GM18502 (cell line): ENCODE results near the gene P2RX5.
"Not testable (repeated sequence)": the region's sequence is repeated elsewhere in the genome, so short reads cannot be mapped to it uniquely, and the experiment has no call there.

Source experiments
- ATAC-seq: cut with Tn5 transposase; IDR thresholded peaks from one replicate; pipeline ENCODE4 v1.9.1; 2021; ENCODE audit warnings: mild to moderate bottlenecking; ENCODE audit not compliant: unreplicated experiment, poor library complexity

P2RX5 gene

GRCh38 chr17:3715296-3715695 lies 19.3 kb upstream of the P2RX5 start:
- no peak for ATAC-seq

GRCh38 chr17:3712811-3713463 lies 17.0 kb upstream of the P2RX5 start:
- no peak for ATAC-seq

GRCh38 chr17:3710951-3711383 lies 15.0 kb upstream of the P2RX5 start:
- ATAC-seq = peak; percentile 93

- ATAC-seq = no peak
These were observed 12.4 kb upstream of the P2RX5 start for GRCh38 chr17:3708366-3708765.

- not testable (repeated sequence) for ATAC-seq
These were observed 9.7 kb upstream of the P2RX5 start for GRCh38 chr17:3705718-3705984.

- ATAC-seq = no peak
These were observed 9.2 kb upstream of the P2RX5 start for GRCh38 chr17:3704931-3705717.

GRCh38 chr17:3702041-3702539 lies 6.1 kb upstream of the P2RX5 start:
- ATAC-seq = not testable (repeated sequence)

GRCh38 chr17:3699951-3700350 lies 4.0 kb upstream of the P2RX5 start:
- ATAC-seq = no peak

GRCh38 chr17:3698139-3698538 lies 2.2 kb upstream of the P2RX5 start:
- no peak for ATAC-seq

- ATAC-seq = no peak
These were observed 1.1 kb upstream of the P2RX5 start for GRCh38 chr17:3697103-3697476.

- ATAC-seq = no peak
These were observed 729 bp downstream of the P2RX5 start for GRCh38 chr17:3695129-3695722.

- ATAC-seq = peak; percentile 52
These were observed 2.1 kb downstream of the P2RX5 start for GRCh38 chr17:3693829-3694231.

GRCh38 chr17:3693141-3693540 lies 2.8 kb downstream of the P2RX5 start:
- no peak for ATAC-seq

- ATAC-seq = no peak
These were observed 3.6 kb downstream of the P2RX5 start for GRCh38 chr17:3692346-3692745.

- no peak for ATAC-seq
These were observed 4.3 kb downstream of the P2RX5 start for GRCh38 chr17:3691617-3692067.

- ATAC-seq = no peak
These were observed 5.8 kb downstream of the P2RX5 start for GRCh38 chr17:3690094-3690715.

- no peak for ATAC-seq
These were observed 6.5 kb downstream of the P2RX5 start for GRCh38 chr17:3689262-3690093.

GRCh38 chr17:3688852-3689261 lies 7.1 kb downstream of the P2RX5 start:
- no peak for ATAC-seq

GRCh38 chr17:3688027-3688553 lies 7.9 kb downstream of the P2RX5 start:
- no peak for ATAC-seq

- no peak for ATAC-seq
These were observed 10.8 kb downstream of the P2RX5 start for GRCh38 chr17:3685174-3685573.
